Daoy (cell line): Measurements from ENCODE around the gene GNB1L. TPM values are rescaled to one million over a fixed set of nuclear protein-coding genes. Genes with fewer than 3 reads are reported as not detected.

Source experiments
- DNase-seq: peaks from one replicate; pipeline ENCODE4 v3.0.0-alpha.2; 2015; ENCODE audit warnings: low read depth
- total RNA-seq: library from RNA; depleted of rRNA; stranded (reverse); fragments of >200 nt; shearing (Covaris generic); gene quantifications from 2 replicates; pipeline ENCODE4 v1.2.3, GENCODE V29; 2014

GNB1L gene
- total RNA-seq, 1 experiment from 2014 or later, result 16.1 TPM

DNA sequence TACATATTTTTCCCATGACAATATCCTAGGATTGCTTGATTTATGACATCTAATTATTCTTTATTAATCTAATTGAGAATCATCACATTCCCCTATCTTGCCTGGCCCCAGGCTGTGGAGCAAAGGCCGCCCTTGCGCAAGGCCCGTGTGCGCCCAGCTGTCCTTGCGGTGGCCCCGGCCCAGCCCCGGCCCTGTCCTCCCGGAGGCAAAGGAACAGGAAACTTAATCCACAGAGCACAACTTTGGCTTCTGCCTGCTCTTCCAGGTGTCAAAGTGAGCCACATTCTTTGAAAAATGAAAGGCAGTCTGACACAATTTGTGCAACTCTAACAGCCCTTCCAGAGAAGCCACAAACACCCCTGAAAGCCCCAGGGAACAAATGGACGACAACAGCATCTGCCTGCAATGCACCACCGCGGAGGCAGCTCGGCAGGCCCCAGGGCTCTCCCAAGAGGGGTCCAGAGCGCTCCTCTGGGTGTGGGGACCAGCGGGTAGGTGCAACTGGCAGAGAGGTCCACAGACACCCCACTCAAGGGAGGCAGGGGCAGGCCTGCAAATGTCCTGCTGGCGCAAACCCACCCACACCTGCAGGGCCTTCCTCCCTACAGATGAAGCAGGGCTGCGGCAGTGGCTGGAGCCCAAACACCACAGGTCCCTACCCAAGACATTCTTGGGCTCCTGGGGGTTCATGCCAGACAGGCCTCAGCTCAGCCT lies 30.3 kb downstream of the GNB1L start:
- DNase-seq, result peak; percentile 1

GRCh38 chr22:19823902-19824211 lies 30.8 kb downstream of the GNB1L start:
- DNase-seq, result no peak

- no peak for DNase-seq
Observed at GRCh38 chr22:19823191-19823901, 31.3 kb downstream of the GNB1L start.

GRCh38 chr22:19822301-19823117 lies 32.2 kb downstream of the GNB1L start:
- DNase-seq, result no peak

- DNase-seq, result no peak
Observed at GRCh38 chr22:19821523-19822300, 33.0 kb downstream of the GNB1L start.

GRCh38 chr22:19820880-19821522 lies 33.7 kb downstream of the GNB1L start:
- DNase-seq, result no peak

DNA sequence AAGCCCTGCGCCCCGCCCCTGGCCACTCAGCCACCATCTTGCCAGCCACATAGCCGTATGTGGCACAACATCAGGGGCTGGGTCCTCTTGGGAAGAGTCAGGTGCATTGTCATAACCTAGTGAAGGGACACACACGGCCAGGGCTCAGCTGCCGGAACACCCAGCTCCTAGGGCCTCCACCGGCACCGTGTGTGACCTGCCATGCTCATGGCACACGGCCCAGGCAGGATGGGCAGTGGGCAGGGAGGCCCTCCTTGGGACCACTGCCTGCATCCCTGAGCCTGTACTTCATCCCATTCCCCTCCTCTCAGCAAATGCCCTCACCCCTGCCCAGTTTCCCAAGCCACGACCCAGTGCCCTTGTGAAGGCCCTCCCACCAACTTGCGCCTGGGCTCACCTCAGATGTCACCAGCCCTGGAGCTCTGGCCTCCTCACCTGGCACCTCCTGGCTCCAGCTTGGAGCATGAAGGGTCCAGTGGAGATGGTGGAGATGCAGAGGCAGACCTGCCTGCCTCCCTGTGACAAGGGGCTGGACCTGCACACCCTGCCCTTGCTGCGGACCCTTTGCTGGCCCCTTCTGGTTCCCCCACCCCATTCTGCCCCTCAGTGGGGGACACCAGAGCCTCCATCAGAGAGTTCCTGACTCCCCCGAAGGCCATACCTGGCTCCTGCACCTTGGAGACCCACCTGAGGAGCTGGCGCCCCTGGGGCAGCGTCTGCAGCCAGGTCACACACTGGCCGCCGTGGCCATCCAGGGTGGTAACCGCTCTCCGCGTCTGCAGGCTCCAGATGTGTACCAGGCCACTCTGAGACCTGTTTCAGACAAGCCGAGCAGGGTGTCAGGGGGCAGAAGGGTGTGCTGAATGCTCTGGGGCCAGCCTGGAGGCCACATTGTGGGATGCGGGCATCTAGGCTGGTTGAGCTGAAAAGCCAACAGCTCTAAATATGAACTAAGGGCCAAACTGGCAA lies 34.5 kb downstream of the GNB1L start:
- DNase-seq, result no peak

GRCh38 chr22:19819208-19819910 lies 35.3 kb downstream of the GNB1L start:
- DNase-seq, result no peak

- DNase-seq, result no peak
Observed at GRCh38 chr22:19818324-19819207, 36.1 kb downstream of the GNB1L start.

DNA sequence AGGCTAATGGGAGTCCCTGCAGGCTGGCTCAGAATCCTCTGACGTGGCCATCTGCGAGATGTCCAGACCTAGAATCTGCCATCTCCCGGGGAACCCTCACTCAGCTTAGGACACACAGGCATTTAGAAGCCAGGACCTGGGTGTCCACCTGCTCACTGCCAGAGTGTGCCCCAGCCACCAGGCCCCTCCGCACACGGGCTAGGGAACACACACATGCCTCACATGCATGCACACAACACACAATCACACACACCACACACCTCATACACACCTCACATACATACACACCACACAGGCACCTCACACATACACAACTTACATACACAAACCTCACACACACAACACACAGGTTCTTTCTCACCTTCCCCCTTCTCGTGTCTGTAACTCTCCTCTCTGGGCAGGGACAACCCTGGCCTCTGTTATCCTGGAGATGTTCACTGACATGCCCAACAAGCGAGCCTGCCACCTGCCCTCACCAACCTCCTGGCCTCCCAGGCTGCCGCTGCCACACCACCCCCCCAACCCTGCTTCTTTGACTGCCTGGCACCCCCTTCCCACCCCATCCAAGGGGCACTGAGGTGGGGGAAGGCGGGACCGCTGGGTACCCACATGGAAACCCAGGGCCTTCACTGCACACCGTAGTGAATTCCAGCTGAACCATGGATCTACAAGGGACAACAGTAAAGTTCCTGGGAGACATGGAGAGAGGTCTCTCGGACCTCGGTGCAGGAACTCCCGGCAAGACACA lies 38.1 kb downstream of the GNB1L start:
- no peak for DNase-seq

DNA sequence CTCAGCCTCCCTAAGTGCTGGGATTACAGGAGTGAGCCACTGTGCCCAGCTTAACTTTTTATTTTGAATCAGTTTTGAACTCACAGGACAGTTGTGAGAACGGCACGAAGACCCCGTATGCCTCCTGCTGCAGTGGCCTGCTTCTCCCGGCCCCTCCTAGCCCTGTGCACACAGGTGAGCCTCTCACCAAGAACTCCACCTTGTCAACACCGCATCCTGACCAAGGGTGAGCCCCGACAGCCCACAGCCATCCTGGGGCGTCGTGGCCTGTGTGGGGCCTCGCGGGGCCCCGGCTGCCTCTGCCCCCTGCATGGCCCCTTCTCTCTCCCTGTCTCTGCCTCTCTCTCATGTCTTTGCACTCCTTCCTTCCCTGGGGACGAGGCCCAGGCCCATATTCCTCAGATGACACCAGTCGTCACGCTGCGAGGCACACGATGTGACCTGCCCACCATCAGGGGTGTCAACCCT lies 38.8 kb downstream of the GNB1L start:
- DNase-seq, result no peak

DNA sequence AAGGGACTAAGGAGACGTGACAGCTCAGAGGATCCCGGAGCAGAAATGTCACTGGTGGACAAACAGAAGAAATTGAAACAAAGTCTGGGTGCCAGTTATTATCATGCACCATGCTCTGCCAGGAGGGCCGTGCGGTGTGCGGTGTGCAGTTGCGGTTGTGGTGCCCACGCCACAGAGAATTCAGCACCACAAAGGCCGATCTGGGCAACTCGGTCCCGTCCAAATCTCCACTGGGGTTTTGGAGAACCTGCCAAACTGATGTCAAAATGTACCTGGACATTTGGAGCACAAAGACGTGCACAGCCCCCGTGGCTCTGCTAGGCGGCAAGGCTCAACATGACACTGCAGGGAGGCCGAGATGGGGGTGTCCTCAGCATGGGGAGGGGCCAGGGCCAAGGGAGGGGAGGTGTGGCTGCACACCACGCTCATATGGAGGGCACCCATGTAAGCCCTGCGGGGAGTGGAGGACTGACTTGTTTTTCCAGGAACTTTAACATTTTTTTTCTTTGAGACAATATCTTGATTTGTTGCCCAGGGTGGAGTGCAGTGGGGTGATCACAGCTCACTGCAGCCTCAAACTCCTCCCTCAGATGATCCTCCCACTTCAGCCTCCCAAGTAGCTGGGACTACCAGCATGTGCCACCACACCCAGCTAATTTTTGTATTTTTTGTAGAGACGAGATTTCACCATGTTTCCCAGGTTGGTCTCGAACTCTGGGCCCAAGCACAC lies 39.4 kb downstream of the GNB1L start:
- DNase-seq, result no peak

GRCh38 chr22:19814428-19814827 lies 40.2 kb downstream of the GNB1L start:
- DNase-seq, result no peak

DNA sequence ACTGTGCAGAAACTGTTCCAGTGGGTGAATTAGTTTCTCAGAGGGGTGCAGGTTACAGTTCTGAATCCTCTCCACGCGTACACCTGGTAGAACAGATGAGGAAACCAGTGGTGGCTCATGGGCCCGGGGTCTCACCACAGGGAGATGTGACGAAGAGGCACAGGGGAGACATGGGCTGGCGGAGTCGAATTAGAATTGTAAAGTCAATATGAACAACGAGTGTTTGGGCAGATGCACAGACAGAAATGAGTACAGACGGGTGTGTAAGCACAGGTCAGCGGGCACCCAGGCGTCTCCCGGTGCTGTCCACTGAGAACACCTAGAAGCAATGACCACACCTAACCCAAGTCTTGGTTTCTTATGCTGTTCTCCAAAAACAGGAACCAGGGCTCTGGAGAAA lies 41.8 kb downstream of the GNB1L start:
- no peak for DNase-seq

GRCh38 chr22:19811811-19812771 lies 42.6 kb downstream of the GNB1L start:
- DNase-seq, result no peak

DNA sequence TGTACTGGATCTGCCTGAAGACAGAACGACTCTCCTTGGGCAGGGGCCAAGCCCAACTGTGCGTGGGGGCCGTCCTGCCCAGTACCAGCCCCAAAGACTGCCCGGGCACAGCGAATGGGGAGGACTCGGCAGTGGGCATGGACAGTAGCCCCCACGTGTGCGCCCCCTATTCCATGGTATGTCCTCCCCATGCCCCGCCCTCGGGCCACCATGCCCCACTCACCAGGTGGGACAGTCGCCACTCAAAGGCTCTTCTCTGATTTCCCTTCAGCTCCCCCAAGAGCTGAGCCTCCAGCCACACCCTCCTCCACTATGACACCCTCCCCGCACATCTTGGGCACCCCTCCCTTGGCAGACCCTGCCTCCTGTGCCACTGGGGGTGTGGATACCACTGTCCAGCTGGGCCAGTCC lies 43.5 kb downstream of the GNB1L start:
- no peak for DNase-seq
